HG02588 (cell line): Measurements from ENCODE around the gene MYOCD.

Experiments used
- ATAC-seq: cut with Tn5 transposase; IDR thresholded peaks from one replicate; pipeline ENCODE4 v1.9.1; 2021; ENCODE audit warnings: mild to moderate bottlenecking, moderate library complexity; ENCODE audit not compliant: unreplicated experiment

The MYOCD gene

DNA sequence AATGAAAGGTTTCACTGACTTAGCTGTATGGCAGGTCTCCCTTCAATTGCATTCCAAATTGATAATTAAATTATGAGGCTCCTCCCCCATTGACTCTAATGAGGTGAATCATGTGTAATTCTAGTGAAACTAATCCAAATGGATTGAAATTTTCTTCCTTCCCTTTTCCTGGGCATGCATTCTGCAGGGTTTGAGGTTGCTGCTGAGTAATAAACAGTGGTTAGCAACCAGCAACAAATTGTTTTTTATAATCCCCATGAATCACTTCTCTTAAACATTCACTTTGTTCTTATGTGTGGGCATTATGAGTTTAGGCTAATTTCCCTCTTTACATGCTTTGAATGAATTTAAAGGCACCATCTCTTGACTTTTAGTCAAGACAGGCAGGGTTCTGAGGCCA, 43.4 kb downstream of the MYOCD start:
- no peak for ATAC-seq

DNA sequence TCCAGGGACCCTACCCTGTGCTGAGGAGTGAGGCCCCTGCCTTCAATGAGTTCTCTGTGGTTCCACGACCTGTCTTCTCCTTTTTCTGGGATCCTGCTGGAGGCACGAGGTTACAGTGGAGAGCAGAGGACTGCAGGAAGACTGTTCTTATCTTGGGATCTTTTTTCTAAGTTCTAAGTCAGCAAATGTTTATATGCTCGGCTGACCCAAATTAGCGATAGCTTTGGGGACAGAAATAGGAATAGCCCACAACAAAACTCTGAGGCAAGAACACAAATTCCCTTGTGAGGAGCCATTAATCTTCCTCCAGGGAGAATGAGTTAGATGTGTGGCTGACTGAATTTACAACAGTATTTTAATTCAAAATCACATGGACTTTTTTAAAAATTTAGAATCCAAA, 46.7 kb downstream of the MYOCD start:
- ATAC-seq, result no peak

DNA sequence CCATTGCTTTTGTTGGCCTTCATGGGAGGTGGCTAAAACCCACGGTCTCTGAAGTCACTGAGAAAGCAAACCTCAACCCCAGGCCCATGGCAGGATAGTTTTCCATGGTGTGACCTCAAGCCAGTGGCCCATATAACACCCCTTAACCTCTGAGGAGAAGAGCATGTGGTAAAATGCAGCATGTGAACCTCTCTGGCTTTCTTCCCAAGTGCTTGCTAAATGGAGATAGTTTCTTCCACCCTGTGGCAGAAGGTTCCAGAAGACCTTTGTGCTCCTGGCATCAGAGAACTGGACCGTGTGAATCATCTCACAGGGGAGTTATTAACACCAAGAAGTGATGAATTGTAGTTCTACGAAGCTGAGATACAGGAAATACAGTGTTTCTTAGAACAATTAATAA, 47.3 kb downstream of the MYOCD start:
- ATAC-seq, result no peak

DNA sequence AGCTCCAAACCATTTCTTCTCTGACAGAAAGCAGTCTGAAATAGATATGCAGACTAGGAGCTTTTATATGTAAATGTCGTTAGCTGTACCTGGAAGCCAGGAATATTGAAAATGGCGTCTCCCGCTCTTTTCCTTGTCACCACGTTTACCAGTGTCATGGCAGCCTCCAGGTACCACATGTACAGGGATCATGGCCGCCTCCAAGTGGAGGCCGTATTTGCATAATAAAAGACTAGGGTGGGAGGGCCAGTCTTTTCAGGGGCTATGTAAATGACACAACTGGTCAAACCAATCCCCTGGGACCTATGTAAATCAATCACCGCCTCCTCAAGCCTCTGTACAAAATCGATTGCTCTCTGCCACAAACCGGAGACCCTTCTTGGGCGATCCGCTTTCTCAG, 54.3 kb downstream of the MYOCD start:
- no peak for ATAC-seq

DNA sequence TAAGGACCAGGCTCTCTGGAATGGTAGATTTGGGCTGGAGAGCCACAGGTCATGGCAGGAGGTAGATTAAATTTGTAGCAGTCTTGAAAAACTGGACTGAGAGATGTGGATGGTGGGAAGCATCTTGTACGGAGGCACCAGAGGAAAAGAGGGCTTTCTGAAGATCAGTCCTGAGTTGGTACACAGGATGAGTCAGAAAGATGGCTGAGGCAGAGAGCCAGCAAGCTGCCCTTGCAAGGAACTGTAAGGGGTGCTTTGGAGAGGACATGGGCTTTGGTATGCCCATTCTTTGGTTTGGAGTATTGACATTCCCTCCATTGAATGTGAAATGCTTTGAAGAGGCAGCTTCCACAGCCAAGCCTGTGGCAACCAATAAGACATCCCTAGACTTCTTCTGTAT, 55.9 kb downstream of the MYOCD start:
- no peak for ATAC-seq

DNA sequence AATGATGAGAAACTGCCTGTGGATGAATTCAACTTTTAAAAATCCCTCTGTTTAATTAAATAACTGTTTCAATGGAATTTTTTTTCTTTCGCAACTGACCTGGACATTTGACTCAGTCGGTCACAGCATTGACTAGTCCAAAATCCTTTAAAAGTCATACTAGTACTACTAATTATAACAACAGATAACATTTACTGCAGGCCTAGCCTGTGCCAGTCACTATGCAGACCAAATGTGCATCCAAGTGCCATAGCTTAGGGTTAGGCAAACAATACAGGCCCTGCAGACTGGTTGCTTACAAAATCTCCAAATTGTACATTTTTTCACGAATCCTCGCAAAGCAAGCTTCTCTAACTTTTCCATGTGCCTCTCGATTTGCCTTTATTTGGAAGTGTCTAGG, 56.6 kb downstream of the MYOCD start:
- ATAC-seq, result no peak

DNA sequence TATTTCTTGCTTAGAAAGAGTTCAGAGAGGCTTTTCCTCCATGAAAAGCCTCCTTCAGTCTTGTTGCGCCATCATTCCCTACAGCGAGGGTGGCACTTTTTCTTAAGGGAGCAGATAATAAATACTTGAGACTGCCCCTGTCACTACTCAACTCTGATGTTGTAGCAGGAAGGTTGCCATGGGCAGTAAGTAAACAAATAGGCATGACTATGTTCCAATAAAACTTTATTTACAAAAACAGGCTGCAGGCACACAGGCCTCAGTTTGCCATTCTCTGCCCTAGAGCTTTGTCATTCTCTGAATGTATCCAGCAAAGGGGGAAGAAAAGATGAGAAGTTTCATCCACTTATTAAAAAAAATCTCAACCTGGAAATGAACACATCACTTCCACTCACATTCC, 60.4 kb downstream of the MYOCD start:
- no peak for ATAC-seq

DNA sequence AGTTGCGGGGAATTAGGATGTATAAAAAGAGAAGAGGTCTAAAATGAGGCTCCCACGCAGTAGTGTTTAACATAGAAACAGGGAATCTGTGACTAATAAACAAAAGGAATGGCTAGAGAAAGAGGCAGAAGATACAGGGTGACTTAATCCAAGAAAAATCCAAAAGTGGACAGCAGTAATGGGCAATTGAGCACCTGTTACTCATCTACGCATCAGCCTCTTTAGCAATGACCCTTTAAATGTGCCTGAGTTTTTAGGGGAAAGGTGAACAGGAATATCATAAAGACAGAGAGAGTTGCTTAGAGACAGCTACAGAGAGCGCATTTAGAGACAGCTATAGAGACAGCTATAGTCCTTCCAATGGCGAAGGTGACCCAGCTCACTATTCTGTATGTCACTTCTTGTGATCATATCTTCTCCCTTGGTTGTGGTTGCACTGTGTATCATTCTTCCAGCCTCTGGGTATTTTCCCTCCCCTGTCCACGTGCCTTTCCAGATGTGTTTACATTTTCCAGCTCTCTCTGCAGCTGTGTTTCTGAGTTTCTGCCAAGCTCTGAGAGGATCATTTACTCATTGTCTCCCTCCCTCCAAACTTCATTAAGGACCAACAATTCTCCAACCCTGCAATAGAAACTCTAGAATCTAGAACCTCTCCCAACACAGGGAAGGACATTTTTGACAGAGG, 61.5 kb downstream of the MYOCD start:
- no peak for ATAC-seq

DNA sequence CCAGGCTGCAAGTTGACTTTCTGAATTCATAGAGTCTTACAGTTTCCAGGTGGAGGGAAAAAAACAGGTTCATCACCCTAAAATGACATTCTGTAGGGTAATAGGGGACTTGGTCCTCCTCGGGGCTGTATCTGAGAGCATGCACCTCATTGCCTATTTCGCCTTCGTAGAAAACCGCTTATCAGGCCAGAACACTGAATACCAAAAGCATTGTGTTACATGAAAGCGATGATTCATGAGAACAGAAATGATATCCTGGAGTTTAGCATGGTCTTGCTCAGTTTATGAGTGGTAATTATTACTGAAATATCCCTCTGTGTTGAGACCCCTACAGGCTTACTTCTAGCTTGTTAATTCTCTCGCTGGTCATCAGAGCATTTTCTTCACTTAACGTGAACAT, 62.2 kb downstream of the MYOCD start:
- no peak for ATAC-seq

DNA sequence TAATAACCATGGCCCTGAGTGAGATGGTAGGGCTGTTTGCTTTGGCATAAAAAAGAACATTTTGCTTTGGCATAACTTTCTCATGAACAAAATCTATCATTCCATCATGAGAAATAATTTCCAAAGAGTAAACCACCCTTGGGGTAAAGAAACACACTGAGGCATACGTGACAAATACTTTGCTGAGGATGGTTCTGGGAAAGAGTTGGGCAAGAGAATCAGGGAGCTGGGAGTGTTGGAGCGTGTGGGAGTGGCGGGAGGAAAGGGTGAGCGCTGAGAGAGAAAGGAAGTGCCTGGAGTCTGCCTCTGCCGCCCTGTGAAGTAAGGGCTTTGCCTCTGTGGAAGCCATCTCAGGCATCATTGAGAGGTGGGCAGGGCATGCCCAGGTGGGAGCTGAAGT, 63.4 kb downstream of the MYOCD start:
- no peak for ATAC-seq

DNA sequence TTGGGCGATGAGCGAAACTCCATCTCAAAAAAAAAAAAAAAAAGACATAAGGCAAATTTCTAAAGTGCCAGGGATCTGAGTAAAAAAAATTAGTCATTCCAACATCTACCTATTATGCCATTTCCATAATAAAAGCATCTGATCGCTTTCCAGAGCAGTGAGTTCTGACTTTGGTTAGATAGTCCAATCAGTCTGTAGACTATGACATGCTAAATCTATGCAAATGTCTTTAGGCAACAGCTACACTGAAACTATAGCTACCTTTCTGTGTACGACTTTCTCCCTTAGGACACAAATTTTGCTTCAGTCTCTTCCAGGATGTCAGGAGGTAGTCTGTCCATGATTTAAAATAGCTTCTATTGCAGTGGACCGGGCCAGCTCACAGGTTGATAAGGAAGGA, 64.7 kb downstream of the MYOCD start:
- no peak for ATAC-seq

DNA sequence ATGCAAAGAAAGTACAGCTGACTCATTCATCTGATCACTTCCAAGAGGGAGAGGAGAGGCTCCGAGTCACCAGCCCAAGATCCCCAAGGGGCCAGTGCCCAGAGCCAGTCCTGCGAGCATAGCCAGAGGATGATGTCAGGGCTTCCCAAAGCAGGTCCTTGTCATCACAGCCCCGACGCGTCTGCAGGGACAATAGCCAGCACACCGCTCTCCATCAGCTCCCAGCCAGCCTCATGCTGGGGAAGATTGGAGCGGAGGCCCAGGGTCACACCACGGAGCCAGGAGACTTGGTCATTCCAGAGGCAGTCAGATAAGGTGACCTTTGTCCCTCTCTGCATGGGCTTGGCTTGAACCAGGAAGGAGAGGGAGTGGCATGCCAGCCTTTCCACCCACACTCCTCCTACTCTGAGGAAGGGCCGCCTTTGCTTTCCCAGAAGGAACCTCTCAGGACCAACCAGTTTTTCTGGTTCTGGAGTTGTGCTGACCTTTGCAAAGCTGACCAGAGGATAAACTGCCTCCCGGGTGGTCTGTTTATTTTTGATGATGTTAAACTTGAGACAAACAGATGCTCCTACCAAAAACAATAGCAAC, 65.3 kb downstream of the MYOCD start:
- no peak for ATAC-seq

DNA sequence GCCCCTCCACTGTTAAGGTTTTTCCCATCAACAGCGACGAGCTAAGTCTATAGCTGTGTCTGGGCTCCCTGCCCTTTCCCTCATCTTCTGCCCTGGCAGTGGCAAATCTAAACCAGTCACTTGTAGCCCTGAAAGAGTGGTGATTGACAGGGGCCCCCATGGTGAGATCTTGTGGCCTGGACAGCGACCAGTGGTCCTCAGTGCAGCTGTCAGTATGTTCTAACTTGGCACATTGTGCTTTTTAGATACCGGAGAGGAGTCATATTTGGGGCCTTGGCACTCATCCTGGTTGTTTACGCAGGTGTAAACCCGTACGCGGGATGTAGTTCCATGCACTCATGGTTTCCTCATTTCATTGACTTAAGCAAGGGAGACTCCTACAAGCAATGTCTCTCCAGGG, 66.1 kb downstream of the MYOCD start:
- no peak for ATAC-seq

DNA sequence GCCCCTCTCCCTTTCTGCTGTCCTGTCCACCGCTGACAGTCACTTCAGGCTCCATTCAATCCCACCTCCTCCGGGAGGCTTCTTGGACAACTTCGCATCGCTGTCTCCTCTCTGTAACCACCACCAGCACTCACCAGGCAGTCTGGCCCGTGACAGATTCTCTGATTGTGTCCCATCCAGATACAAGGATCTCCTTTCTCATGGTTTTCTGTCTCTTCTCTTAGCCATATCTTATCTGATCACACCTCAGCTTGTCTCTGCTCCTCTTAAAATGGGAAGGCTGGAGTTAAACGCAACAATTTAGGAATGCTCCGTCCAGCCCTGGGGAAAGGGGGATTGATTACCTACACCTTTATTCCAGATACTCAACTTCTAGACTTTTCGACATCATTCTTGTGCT, 66.7 kb downstream of the MYOCD start:
- ATAC-seq, result no peak

DNA sequence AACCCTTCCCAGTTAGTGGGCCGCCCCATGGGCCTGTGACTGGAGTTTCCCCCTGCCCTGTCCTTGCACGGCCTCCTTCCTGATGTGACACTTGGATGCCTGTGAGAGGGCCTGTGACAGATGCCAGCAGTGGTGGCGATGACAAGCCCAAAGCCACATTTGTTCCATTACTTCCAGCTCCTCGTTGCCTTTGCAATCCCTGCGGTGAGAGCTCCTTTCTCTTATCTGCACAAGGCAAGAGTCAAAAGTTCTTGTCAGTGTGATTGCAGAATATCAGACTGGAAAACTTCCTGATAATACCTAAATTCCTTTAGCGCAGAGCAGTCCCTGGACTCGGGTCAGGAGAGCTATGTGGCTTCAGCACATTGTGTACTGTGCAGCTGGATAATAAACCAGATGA, 69.2 kb downstream of the MYOCD start:
- no peak for ATAC-seq

DNA sequence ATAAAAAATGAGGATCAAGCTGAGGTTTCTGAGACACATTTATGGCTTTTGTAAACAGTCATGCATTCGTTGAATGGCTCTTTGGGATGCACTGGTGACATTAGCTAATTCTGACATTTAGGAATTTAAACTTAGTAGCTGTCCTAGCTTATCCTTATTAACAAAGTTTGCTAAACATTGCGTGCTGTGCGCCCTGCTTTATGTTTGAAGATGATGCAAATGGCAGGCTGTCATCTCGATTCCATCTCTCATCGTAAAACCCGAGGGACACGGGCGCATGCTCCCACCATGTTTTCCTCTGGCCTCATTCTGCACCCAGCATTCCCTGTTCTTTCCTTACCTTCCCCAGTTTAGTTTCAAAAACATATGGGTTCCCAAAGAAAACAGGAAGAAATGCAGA, 69.8 kb downstream of the MYOCD start:
- ATAC-seq, result no peak

DNA sequence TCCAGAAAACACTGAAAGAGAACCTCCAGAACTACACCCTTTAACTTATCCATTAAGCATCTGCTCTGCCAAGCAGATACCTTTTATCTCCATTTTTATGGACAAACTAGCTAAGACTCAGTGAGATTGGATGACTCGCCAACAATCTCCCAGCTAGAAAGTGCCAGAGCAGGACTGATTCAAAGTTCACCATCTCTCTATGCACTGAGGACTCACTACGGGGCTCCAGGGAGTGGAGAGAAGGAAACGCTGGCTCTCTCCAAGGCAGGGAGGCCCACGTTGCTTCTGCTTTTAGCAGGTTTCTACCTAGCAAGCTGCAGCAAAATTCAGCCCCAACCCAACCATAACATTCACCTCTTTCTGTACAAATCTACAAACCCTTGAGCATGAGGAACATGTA, 70.8 kb downstream of the MYOCD start:
- ATAC-seq, result no peak

DNA sequence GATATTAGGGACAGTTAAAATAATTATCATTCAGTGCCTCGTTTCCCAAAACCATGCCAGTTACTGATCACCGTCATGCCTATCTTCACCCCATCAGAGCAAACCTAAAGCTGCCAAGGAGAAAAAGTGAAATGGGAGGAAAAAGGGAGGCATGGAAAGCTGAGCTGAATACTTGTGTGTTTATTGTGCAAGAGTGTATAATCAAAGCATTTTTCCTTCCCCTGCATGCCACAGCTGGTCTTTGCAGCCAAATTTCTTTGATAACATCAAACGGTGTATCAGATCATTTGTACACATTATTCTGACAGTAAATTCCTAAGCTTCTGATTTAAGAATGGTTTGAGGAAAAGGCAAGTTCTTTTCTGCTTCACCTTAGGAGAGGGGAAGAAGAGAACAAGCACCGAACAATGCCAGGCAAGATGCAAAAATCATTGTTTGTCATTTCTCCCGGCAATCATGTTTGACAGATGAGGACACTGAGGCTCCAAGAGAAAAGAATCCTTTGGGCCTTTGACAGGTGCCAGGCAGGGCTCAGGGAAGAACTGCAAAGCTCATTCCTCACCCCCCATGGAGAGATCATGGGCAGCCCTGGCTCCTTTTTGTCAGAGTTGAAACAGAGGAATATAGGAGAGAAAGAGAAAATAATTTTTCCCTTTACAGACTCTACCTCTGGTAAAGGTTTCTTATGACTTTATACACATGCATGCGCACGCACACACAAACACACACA, 72.2 kb downstream of the MYOCD start:
- ATAC-seq, result no peak

DNA sequence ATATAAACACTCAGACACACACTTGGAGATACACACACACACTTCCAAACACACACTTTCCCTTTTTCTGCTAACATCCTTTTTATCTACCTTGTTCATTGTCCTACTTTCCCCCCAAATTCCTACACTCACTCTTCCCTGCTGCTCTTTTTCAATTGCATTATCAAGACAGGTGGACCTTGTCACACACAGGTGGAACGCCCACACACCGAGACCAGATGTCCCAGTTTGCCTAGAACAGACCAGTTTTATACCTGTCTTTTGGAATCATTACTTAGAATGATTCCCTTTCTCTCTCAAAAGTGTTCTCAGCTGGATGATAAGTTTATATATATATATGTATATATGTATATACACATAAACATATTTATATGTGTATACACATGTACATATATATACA, 72.9 kb downstream of the MYOCD start:
- ATAC-seq, result no peak

DNA sequence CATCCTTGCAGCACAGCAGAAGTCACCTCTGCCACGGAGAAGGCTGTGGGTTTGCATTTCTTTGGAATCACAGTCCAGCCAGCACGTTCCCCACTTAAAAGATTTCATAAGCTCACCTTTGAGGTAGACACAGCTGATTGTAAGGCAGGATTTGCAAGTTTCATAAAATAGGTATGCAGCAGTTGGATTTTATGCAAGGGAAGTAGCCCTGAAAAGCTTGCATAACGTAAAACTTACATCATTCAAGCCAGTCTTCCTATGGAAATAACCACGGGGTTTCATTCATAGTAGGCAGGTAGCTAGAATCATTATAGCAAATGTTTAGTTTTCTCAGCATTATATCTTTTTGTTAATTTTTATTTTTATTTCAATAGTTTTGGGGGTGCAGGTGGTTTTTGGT, 73.8 kb downstream of the MYOCD start:
- ATAC-seq, result no peak

DNA sequence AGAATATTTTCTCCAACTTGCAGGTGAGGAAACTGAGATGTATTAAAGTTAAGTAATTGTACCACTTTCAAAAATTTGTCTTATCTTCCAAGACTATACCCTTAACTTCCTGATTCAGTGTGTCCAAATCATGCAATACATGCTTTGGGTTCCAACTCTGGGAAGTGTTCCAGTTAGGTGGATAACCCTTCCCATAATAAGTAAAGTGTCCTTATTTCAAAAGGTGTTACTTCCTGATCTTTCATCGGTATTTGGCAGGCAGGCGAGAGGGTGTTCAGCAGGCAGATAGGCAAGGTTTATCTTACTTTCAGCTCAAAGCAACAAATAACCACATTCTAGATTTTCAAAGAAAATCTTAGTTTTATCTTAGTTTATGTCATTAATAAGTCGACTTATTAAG, 77.4 kb downstream of the MYOCD start:
- ATAC-seq, result no peak

DNA sequence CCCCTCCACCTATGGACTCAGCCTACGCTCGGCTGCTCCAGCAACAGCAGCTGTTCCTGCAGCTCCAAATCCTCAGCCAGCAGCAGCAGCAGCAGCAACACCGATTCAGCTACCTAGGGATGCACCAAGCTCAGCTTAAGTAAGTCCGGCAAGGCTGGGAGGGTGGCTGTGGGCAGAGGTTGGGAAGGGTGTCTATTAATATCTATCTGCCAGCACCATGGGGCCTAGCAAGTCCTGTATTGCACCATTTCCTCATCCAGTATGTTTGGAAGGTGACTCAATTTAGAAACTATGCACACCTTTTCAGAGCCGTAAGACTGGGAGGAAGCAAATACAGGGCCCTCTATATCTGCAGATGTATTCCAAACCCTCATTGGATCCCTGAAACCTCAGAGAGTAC, 78.6 kb downstream of the MYOCD start:
- no peak for ATAC-seq

DNA sequence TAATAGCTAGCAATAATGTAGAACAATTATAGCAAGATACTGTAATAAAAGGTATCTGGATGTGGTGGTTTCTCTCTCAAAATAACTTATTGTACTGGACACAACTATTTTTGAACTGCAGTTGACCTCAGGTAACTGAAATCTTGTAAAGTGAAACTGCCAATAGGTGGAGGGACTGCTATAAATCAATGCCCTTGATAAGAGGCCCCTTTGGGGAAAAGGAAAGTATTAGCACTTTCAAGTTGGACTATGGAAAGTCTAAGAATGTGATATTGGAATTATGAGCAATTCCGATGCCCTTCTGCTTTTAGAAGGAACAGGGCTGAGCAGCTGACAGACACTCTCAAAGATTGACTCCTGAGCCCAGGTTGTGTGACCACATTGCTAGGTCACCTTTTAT, 79.1 kb downstream of the MYOCD start:
- ATAC-seq, result no peak
